Panc1 (cell line): Measurements from ENCODE around the gene PDPN. TPM values are rescaled to one million over a fixed set of nuclear protein-coding genes. Genes with fewer than 3 reads are reported as not detected.
"Not testable (repeated sequence)": the region's sequence is repeated elsewhere in the genome, so short reads cannot be mapped to it uniquely, and the experiment has no call there.

Experiments
- ATAC-seq: fragments of 200-7000 bp; cut with Tn5 transposase; 2 replicates; pipeline ENCODE4 v1.9.1; 2020; ENCODE audit warnings: mild to moderate bottlenecking, moderate library complexity
- BruUV-seq: library from RNA; stranded (reverse); fragments of 400-500 nt; replicated peaks from 2 replicates; lab custom pipeline; 2021; lab: Mats Ljungman, UMichigan
- CTCF ChIA-PET: fragments of 300-600 bp; sonication (Branson Sonifier 250); formaldehyde crosslinking; loops from one replicate; lab custom pipeline; 2022; ENCODE audit warnings: antibody characterized with exemption; lab: Charles Lee
- POLR2A ChIA-PET: fragments of 300-600 bp; sonication (Branson Sonifier 250); formaldehyde crosslinking; loops from one replicate; lab custom pipeline; 2022; ENCODE audit warnings: antibody characterized with exemption; lab: Charles Lee
- DNase-seq: peaks from one replicate; pipeline ENCODE4 v3.0.0-alpha.2; 2010; ENCODE audit warnings: low read depth, low spot score
- H3K27ac ChIP-seq: 2 replicates; pipeline ENCODE4 v1.5.1; 2011; ENCODE audit warnings: mild to moderate bottlenecking, low read length, inconsistent platforms
- H3K27me3 ChIP-seq: fragments of 200-500 bp; sonication (Bioruptor generic); 2 replicates; pipeline ENCODE4 v1.6.0; 2014; ENCODE audit warnings: low read length, inconsistent platforms; ENCODE audit not compliant: control insufficient read depth, insufficient read depth
- H3K36me3 ChIP-seq: fragments of 200-500 bp; sonication (Bioruptor generic); 2 replicates; pipeline ENCODE4 v1.5.1; 2014; ENCODE audit warnings: inconsistent platforms, mild to moderate bottlenecking, low read length, moderate library complexity; ENCODE audit not compliant: control insufficient read depth, insufficient read depth
- H3K4me1 ChIP-seq: 2 replicates; pipeline ENCODE4 v1.5.1; 2011; ENCODE audit warnings: inconsistent platforms, mild to moderate bottlenecking, low read length, moderate library complexity; ENCODE audit not compliant: control insufficient read depth, insufficient read depth
- H3K4me3 ChIP-seq, 2 experiments: 2 replicates each; pipeline ENCODE4 v1.5.1; 2011 to 2012; ENCODE audit warnings: low read depth in 2 of 2, low read length in 2 of 2, mild to moderate bottlenecking in 2 of 2, inconsistent platforms in 1 of 2, moderate library complexity in 1 of 2
- H3K9me3 ChIP-seq: fragments of 200-500 bp; sonication (Bioruptor generic); 2 replicates; pipeline ENCODE4 v1.5.1; 2014; ENCODE audit warnings: low read depth, mild to moderate bottlenecking, inconsistent platforms, low read length, moderate library complexity; ENCODE audit not compliant: control insufficient read depth, insufficient read depth
- POLR2AphosphoS5 ChIP-seq: IDR thresholded peaks from 2 replicates; pipeline ENCODE4 v1.6.1; 2012; ENCODE audit warnings: mild to moderate bottlenecking, low read depth, low read length, moderate library complexity
- SIN3A ChIP-seq: IDR thresholded peaks from 2 replicates; pipeline ENCODE4 v1.6.1; 2012; ENCODE audit warnings: low read depth, mild to moderate bottlenecking, low read length, moderate library complexity, borderline replicate concordance; ENCODE audit not compliant: insufficient read depth
- TCF7L2 ChIP-seq: IDR thresholded peaks from 2 replicates; pipeline ENCODE4 v1.6.1; 2011; ENCODE audit warnings: mild to moderate bottlenecking, low read depth, low read length, inconsistent platforms
- in situ Hi-C: cut with HindIII; loops from 2 replicates; pipeline ENCODE4 v1.10.0; 2016; ENCODE audit warnings: low sequenced_read_pairs, low pct_unique_long_range_greater_than_20kb
- intact Hi-C: fragments of 100-400 bp; cut with micrococcal nuclease; formaldehyde crosslinking; loops from one replicate; pipeline ENCODE4 v1.10.0; 2022; ENCODE audit not compliant: unreplicated experiment
- total RNA-seq: library from RNA; stranded (reverse); gene quantifications from one replicate; pipeline ENCODE4 v1.2.1, GENCODE V29; 2021; ENCODE audit not compliant: unreplicated experiment
- TF ChIP-seq, protein P1 (sequence below), 2 experiments: IDR thresholded peaks; 2 replicates each; pipeline ENCODE4 v1.6.1; 2011 to 2012; ENCODE audit warnings: low read depth in 2 of 2, control low read depth in 1 of 2, low read length in 1 of 2, mild to moderate bottlenecking in 1 of 2, moderate library complexity in 1 of 2; ENCODE audit not compliant: insufficient read depth in 1 of 2
- TF ChIP-seq, protein P2 (sequence below): fragments of 450-650 bp; IDR thresholded peaks from 2 replicates; pipeline ENCODE4 v1.5.1; 2017; ENCODE audit warnings: mild to moderate bottlenecking

Gene PDPN
- total RNA-seq, 1 experiment from 2014 or later: 0.28 TPM

- intact Hi-C loops: no loop called here
- Histone ChIP-seq H3K4me3 (no peak overlapping the region), H3K27me3 (no peaks in the 10 kb centered on the region; the same call in 1 of the 2 replicates), H3K36me3 (no peaks in the 10 kb centered on the region), H3K4me1 (no peaks in the 10 kb centered on the region), H3K27ac (no peak overlapping the region), H3K9me3 (no peaks in the 10 kb centered on the region)
- TF ChIP-seq TCF7L2: no peak
- no peak for TF ChIP-seq POLR2AphosphoS5
- ChIA-PET CTCF (no interaction called here), POLR2A (no interaction called here)
- ATAC-seq (no peak), DNase-seq (no peak)
- BruUV-seq: no TSS peak
- in situ Hi-C loops: no loop called here
Measured at GRCh38 chr1:13560541-13560940, 23.1 kb upstream of the PDPN start.

DNA sequence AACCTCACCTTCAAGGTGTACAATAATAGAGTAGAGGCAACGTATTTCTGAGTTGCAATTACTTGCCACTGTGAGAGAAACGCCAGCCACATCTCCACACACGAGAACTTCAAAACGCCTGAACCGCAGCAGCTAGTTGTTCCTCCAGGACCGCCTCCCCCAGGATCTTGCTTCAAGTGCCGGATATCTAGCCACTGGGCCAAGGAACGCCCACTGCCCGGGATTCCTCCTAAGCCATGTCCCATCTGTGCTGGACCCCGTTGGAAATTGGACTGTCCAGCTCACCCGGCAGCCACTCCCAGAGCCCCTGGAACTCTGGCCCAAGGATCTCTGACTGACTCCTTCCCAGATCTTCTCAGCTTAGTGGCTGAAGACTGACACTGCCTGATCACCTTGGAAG is 20.7 kb upstream of the PDPN start:
- H3K36me3 ChIP-seq, H3K27me3 ChIP-seq, H3K27ac ChIP-seq, H3K9me3 ChIP-seq, BruUV-seq, H3K4me1 ChIP-seq, CTCF ChIA-PET, intact Hi-C loops, in situ Hi-C loops, ATAC-seq, DNase-seq, H3K4me3 ChIP-seq, POLR2A ChIA-PET: not testable (repeated sequence)

GRCh38 chr1:13564073-13564472 is 19.6 kb upstream of the PDPN start:
- TF ChIP-seq TCF7L2 (no peak), SIN3A (no peak), POLR2AphosphoS5 (no peak)
- TF ChIP-seq, protein P1, sequence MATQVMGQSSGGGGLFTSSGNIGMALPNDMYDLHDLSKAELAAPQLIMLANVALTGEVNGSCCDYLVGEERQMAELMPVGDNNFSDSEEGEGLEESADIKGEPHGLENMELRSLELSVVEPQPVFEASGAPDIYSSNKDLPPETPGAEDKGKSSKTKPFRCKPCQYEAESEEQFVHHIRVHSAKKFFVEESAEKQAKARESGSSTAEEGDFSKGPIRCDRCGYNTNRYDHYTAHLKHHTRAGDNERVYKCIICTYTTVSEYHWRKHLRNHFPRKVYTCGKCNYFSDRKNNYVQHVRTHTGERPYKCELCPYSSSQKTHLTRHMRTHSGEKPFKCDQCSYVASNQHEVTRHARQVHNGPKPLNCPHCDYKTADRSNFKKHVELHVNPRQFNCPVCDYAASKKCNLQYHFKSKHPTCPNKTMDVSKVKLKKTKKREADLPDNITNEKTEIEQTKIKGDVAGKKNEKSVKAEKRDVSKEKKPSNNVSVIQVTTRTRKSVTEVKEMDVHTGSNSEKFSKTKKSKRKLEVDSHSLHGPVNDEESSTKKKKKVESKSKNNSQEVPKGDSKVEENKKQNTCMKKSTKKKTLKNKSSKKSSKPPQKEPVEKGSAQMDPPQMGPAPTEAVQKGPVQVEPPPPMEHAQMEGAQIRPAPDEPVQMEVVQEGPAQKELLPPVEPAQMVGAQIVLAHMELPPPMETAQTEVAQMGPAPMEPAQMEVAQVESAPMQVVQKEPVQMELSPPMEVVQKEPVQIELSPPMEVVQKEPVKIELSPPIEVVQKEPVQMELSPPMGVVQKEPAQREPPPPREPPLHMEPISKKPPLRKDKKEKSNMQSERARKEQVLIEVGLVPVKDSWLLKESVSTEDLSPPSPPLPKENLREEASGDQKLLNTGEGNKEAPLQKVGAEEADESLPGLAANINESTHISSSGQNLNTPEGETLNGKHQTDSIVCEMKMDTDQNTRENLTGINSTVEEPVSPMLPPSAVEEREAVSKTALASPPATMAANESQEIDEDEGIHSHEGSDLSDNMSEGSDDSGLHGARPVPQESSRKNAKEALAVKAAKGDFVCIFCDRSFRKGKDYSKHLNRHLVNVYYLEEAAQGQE (IDR thresholded peaks at IDR 0.05; ENCODE audit: insufficient read depth in 1 of 2, low read depth in 2 of 2, low read length in 1 of 2): no peak
- TF ChIP-seq, protein P2, sequence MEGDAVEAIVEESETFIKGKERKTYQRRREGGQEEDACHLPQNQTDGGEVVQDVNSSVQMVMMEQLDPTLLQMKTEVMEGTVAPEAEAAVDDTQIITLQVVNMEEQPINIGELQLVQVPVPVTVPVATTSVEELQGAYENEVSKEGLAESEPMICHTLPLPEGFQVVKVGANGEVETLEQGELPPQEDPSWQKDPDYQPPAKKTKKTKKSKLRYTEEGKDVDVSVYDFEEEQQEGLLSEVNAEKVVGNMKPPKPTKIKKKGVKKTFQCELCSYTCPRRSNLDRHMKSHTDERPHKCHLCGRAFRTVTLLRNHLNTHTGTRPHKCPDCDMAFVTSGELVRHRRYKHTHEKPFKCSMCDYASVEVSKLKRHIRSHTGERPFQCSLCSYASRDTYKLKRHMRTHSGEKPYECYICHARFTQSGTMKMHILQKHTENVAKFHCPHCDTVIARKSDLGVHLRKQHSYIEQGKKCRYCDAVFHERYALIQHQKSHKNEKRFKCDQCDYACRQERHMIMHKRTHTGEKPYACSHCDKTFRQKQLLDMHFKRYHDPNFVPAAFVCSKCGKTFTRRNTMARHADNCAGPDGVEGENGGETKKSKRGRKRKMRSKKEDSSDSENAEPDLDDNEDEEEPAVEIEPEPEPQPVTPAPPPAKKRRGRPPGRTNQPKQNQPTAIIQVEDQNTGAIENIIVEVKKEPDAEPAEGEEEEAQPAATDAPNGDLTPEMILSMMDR: no peak
- no TSS peak for BruUV-seq
- ATAC-seq (no peak), DNase-seq (no peak)
- POLR2A ChIA-PET: no interaction called here
- Histone ChIP-seq H3K36me3 (no peaks in the 10 kb centered on the region), H3K27me3 (peaks cover 2% of the 10 kb centered on the region; the same call in 1 of the 2 replicates), H3K9me3 (no peaks in the 10 kb centered on the region), H3K27ac (no peak overlapping the region), H3K4me1 (no peaks in the 10 kb centered on the region), H3K4me3 (no peak overlapping the region)
- CTCF ChIA-PET: no interaction called here
- intact Hi-C loops (no loop called here), in situ Hi-C loops (no loop called here)

DNA sequence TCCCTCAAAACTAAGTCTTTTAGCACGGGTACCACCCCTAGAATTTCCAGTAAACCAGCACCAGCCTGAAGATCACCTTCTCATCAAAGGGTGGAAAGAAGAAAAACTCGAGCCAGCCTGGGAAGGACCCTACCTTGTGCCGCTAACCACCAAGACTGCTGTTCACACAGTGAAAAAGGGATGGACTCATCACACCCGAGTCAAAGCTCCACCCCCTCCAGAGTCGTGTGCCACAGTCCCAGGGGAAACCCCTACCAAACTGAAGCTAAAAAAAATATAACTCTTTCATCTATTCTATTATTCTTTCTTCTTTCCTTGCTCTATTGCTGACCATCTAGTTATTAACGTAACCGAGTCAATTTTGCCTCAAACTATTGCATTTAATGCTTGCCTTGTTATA is 13.2 kb upstream of the PDPN start:
- POLR2A ChIA-PET, intact Hi-C loops, BruUV-seq, DNase-seq, H3K36me3 ChIP-seq, H3K27me3 ChIP-seq, H3K4me1 ChIP-seq, in situ Hi-C loops, H3K9me3 ChIP-seq, H3K4me3 ChIP-seq, ATAC-seq, H3K27ac ChIP-seq, CTCF ChIA-PET: not testable (repeated sequence)
